Stomach (tissue), 4 donors: ENCODE data around the gene FUZ.

Source experiments
- CTCF ChIP-seq, 7 experiments: fragments of 450-650 bp in 4 of 7; fragments of 200-600 bp in 3 of 7; sonication (generic) in 3 of 7; IDR thresholded peaks; one replicate each; pipeline ENCODE4 v1.5.1; 2016 to 2019; ENCODE audit warnings: antibody characterized with exemption in 7 of 7, control low read depth in 2 of 7, mild to moderate bottlenecking in 1 of 7
- EP300 ChIP-seq: sonication (generic); formaldehyde crosslinking; IDR thresholded peaks from one replicate; pipeline ENCODE4 v1.6.1; 2017; ENCODE audit warnings: antibody characterized with exemption
- POLR2A ChIP-seq, 4 donors: fragments of 450-650 bp; IDR thresholded peaks; one replicate each; pipeline ENCODE4 v1.6.1; 2016; ENCODE audit warnings: antibody characterized with exemption in 4 of 4, control low read depth in 2 of 4, mild to moderate bottlenecking in 1 of 4, moderate library complexity in 1 of 4
- POLR2AphosphoS5 ChIP-seq, 3 donors: sonication (generic); formaldehyde crosslinking; IDR thresholded peaks; one replicate each; pipeline ENCODE4 v1.6.1; 2016; ENCODE audit warnings: antibody characterized with exemption in 3 of 3

GRCh38 chr19:49788857-49789256, 24.2 kb downstream of the FUZ start:
- TF ChIP-seq POLR2A (IDR thresholded peaks at IDR 0.05) (no peak), EP300 (no peak), CTCF (IDR thresholded peaks at IDR 0.05) (no peak), POLR2AphosphoS5 (IDR thresholded peaks at IDR 0.05) (no peak)
